ENCODE results near the gene WNT2.

Gene WNT2

DNA sequence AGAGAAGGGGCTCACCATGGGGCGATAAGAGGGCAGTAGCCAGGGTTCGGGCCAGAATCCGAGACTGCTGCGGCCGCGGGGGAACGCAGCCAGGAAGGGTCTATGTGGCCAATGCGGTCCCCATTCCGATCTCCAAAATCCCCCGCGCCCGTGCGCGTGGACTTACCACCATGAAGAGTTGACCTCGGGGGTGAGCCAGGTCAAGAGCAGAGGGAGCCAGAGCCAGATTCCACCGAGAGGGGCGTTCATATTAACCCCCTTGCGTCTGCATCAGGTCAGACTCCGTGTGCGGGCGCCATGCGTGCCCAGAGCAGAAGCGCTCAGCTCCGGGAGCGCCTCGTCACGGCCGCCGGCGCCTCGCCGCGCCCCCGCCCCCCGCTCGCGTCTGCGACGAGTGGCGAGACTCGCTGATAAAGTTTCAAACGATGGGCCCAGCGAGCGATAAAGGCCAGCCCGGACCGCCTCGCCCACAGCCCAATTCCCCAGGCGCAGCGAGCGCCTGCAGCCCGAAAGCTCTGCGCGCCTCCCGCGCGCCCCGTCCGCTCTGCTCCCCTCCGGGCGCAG lies at the start of gene WNT2:
TSS of gene WNT2 (minus strand) at position 318 of the 564 bp plus-strand sequence. CDS start at position 249, 69 bp downstream.
- no peak for DNase-seq

GRCh38 chr7:117372073-117372472 lies 49.2 kb upstream of the WNT2 start:
- no peak for DNase-seq

GRCh38 chr7:117364339-117365080 lies 41.7 kb upstream of the WNT2 start:
- DNase-seq: no peak

- no peak for DNase-seq
Observed at GRCh38 chr7:117362294-117362888, 39.5 kb upstream of the WNT2 start.

DNA sequence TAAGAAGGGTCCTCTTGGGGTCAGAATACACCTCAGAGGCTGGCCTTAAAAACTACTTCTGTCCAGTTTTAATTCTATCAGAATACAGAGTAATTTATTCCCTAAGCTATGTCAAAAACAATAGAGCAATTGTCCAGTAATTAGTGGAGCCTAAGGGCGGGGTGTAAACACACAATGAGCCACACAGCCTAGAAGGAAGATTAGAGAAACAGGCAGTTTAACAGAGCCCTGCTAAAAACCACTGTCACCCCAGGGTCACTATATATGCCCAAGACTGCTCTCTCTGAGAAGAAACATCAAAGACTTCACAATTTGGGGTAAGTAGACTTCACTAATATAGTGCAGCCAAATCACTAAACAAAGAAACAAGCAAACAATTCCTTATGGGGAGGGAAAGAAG lies 27.2 kb upstream of the WNT2 start:
- no peak for DNase-seq

GRCh38 chr7:117349570-117349969 lies 26.7 kb upstream of the WNT2 start:
- DNase-seq: no peak

- no peak for DNase-seq
Observed at GRCh38 chr7:117347962-117348672, 25.3 kb upstream of the WNT2 start.

DNA sequence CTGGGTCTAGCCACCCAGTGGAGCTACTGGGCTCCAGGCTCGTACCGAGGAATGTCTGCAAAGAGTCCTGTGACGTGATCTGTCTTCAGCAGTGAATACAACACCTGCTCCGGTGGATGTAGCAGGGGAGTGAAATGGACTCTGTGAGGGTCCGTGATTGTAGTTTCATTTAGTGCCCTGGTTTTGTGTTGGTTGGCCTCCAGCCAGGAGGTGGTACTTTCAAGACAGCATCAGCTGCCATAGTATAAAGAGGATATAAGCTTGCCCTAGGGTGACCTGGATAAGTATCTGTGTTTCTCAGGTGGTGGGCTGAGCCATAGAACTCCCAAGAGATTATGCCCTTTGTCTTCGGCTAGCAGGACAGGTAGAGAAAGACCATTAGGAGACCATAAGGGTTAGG lies 24.6 kb upstream of the WNT2 start:
- DNase-seq: no peak

- DNase-seq: no peak
Observed at GRCh38 chr7:117346161-117346560, 23.3 kb upstream of the WNT2 start.

GRCh38 chr7:117338020-117338419 lies 15.2 kb upstream of the WNT2 start:
- no peak for DNase-seq

GRCh38 chr7:117333168-117333567 lies 10.3 kb upstream of the WNT2 start:
- no peak for DNase-seq

DNA sequence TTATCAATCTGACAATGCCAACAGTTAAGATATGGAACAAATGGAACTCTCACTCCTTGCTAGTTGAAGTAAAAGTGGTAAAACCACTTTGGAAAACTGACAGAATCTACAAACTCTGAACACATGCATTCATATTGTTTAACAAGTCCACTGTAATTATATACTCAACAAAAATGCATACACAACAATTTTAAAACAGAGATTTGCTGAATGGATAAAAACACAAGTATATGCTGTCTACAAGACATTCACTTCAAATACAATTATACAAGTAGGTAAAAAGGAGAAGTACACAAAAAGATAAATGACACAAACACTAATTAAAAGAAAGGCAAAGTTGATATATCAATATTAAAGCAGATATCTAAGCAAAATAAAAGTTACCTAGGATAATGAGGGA lies 9.2 kb upstream of the WNT2 start:
- no peak for DNase-seq

GRCh38 chr7:117325836-117326235 lies 3.0 kb upstream of the WNT2 start:
- no peak for DNase-seq

GRCh38 chr7:117324960-117325359 lies 2.1 kb upstream of the WNT2 start:
- DNase-seq: no peak

GRCh38 chr7:117323851-117324711 lies 1.2 kb upstream of the WNT2 start:
- DNase-seq: no peak

DNA sequence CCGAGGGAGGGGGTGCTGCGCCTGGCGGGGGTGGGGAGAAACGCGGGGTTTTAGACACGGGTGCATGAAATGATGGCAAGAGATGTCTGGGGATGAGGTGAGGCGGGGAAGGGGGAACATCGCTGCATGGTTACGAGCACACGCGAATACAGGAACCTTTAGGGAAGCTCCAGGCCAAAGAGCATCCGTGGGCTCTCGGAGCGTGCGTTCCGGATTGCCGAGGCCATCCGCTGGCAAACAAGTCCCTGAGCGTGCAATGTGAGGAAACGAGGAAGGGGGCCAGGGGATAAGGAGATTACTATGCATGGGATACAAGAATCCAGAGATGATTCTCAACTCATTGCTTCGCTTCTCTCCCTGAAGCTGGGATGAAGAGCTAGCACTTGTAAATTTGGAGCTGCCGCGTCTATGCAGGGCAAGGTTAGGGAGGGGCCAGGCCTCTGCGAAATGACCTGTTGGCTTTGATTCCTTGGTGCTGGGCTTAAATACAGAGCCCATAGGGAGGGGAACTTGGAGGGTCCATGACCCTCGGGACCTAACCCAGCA lies 520 bp upstream of the WNT2 start:
- DNase-seq: no peak

- no peak for DNase-seq
Observed at GRCh38 chr7:117320523-117320922, 2.3 kb downstream of the WNT2 start.

GRCh38 chr7:117319181-117319580 lies 3.7 kb downstream of the WNT2 start:
- DNase-seq: no peak

DNA sequence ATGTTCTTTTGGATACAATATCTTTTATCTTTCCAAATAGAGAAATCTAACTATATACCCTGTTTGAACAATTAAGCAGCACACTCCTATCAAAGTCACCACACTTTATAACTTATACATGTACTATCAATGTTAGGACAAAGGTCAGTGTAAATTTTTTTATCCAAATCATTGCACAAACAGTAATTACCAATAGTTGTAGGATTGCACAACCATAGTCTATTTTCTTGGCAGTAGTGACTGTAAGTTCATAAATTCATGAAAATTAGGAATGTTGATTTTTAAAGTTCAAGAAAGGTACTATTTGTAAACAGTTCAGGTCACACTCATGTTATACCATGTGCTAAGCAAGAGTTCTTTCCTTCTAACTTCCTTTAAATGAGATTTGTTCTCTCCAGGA lies 9.3 kb downstream of the WNT2 start:
- DNase-seq: no peak

- DNase-seq: no peak
Observed at GRCh38 chr7:117312593-117313580, 10.0 kb downstream of the WNT2 start.

GRCh38 chr7:117308891-117309290 lies 14.0 kb downstream of the WNT2 start:
- DNase-seq: no peak

Measured in SIG-M5 (cell line).